Spleen (tissue), 7 donors: Measurements from ENCODE around the gene AFAP1.

Source experiments
- POLR2A ChIP-seq, 3 donors: fragments of 450-650 bp; IDR thresholded peaks; one replicate each; pipeline ENCODE4 v1.5.1; 2017; ENCODE audit warnings: antibody characterized with exemption in 3 of 3, mild to moderate bottlenecking in 1 of 3
- POLR2AphosphoS5 ChIP-seq, 3 donors: sonication (generic); formaldehyde crosslinking; IDR thresholded peaks; one replicate each; pipeline ENCODE4 v1.5.1; 2017; ENCODE audit warnings: antibody characterized with exemption in 3 of 3
- TF ChIP-seq, protein P1 (sequence below), 11 experiments: fragments of 200-600 bp in 7 of 11; fragments of 450-650 bp in 4 of 11; sonication (generic) in 4 of 11; IDR thresholded peaks in 8 of 11; conservative IDR thresholded peaks in 3 of 11; 1 replicate in 7 of 11; 2 replicates in 4 of 11; pipeline versions ENCODE4 v1.4.0 to v1.8.0; 2016 to 2021; ENCODE audit warnings: antibody characterized with exemption in 11 of 11, inconsistent platforms in 4 of 11, mild to moderate bottlenecking in 1 of 11
- donor health status: DM: no; HTN: no; CAD: no; lungs with moderate emphysema.
- donor health status: DM: no; HTN: no; CAD: no.
- donor health status: DM: no; HTN: no; CAD: no.

DNA sequence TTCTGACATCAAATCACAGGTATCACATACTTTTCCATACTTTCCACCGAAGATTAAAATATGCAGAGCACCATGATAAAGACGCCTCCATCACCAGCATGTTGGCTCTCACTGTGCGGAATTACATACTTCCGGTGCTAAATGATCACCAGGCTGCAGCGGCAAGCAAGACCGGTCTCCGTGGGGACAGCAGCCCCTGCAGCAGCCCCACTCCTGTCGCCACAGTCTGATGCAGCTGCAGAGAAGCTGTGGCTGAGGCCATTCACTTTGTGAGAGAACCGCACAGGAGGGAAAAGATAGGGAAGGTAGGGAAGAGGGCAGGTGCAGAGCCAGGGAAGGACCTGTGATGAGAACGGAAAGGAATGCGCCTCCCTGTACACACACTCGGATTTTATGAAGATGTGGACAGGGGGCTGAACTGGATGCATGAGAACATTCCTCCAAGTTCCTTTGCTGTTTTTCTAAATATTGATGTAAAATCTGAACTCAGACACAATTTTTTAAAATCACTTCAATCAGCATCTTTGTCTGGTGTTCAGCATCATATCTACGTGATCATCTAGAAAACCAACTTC, 38.3 kb downstream of the AFAP1 start:
- TF ChIP-seq, protein P1, sequence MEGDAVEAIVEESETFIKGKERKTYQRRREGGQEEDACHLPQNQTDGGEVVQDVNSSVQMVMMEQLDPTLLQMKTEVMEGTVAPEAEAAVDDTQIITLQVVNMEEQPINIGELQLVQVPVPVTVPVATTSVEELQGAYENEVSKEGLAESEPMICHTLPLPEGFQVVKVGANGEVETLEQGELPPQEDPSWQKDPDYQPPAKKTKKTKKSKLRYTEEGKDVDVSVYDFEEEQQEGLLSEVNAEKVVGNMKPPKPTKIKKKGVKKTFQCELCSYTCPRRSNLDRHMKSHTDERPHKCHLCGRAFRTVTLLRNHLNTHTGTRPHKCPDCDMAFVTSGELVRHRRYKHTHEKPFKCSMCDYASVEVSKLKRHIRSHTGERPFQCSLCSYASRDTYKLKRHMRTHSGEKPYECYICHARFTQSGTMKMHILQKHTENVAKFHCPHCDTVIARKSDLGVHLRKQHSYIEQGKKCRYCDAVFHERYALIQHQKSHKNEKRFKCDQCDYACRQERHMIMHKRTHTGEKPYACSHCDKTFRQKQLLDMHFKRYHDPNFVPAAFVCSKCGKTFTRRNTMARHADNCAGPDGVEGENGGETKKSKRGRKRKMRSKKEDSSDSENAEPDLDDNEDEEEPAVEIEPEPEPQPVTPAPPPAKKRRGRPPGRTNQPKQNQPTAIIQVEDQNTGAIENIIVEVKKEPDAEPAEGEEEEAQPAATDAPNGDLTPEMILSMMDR (IDR thresholded peaks at IDR 0.05 in 8 of 11, conservative IDR thresholded peaks at IDR 0.05 in 3 of 11), result no peak
- TF ChIP-seq POLR2AphosphoS5 (IDR thresholded peaks at IDR 0.05) (no peak), POLR2A (IDR thresholded peaks at IDR 0.05) (no peak)
